HEK293T (cell line): ENCODE data around the gene ZBTB44.
"Not testable (repeated sequence)": the region's sequence is repeated elsewhere in the genome, so short reads cannot be mapped to it uniquely, and the experiment has no call there.

Experiments
- CTCF ChIA-PET: fragments of 350-600 bp; formaldehyde crosslinking; extraction: SDS; loops from one replicate; lab custom pipeline; 2021; ENCODE audit warnings: antibody characterized with exemption, inconsistent platforms; lab: Yijun Ruan, JAX
- POLR2A ChIA-PET: fragments of 350-600 bp; formaldehyde crosslinking; extraction: SDS; loops from one replicate; lab custom pipeline; 2020; ENCODE audit warnings: antibody characterized with exemption, inconsistent platforms; lab: Yijun Ruan, JAX
- DNase-seq: peaks from one replicate; pipeline ENCODE4 v3.0.0; 2012; ENCODE audit warnings: mixed read lengths; ENCODE audit errors: extremely low spot score
- ARNT ChIP-seq: fragments of 450-650 bp; IDR thresholded peaks from 2 replicates; pipeline ENCODE4 v1.6.1; 2017; ENCODE audit warnings: mild to moderate bottlenecking
- BHLHE40 ChIP-seq: fragments of 450-650 bp; IDR thresholded peaks from 2 replicates; pipeline ENCODE4 v1.6.1; 2016; ENCODE audit warnings: mild to moderate bottlenecking, moderate library complexity, borderline replicate concordance
- CTBP1 ChIP-seq: fragments of 450-650 bp; IDR thresholded peaks from 2 replicates; pipeline ENCODE4 v1.6.1; 2016; ENCODE audit warnings: borderline replicate concordance
- ELF4 ChIP-seq: fragments of 450-650 bp; IDR thresholded peaks from 2 replicates; pipeline ENCODE4 v1.6.1; 2017; ENCODE audit warnings: antibody characterized with exemption
- FOXA1 ChIP-seq: fragments of 450-650 bp; IDR thresholded peaks from 2 replicates; pipeline ENCODE4 v1.6.1; 2016; ENCODE audit warnings: mild to moderate bottlenecking
- FOXK2 ChIP-seq: fragments of 450-650 bp; IDR thresholded peaks from 2 replicates; pipeline ENCODE4 v1.6.1; 2016; ENCODE audit warnings: mild to moderate bottlenecking
- FOXM1 ChIP-seq: fragments of 450-650 bp; IDR thresholded peaks from 2 replicates; pipeline ENCODE4 v1.6.1; 2017; ENCODE audit warnings: mild to moderate bottlenecking, borderline replicate concordance
- HDGF ChIP-seq: fragments of 450-650 bp; IDR thresholded peaks from 2 replicates; pipeline ENCODE4 v1.6.1; 2017; ENCODE audit warnings: antibody characterized with exemption, borderline replicate concordance
- L3MBTL2 ChIP-seq: fragments of 450-650 bp; conservative IDR thresholded peaks from 2 replicates; pipeline ENCODE4 v1.6.1; 2016; ENCODE audit warnings: mild to moderate bottlenecking
- LEF1 ChIP-seq: fragments of 450-650 bp; IDR thresholded peaks from 2 replicates; pipeline ENCODE4 v1.6.1; 2017; ENCODE audit warnings: mild to moderate bottlenecking, borderline replicate concordance
- NFRKB ChIP-seq: fragments of 450-650 bp; IDR thresholded peaks from 2 replicates; pipeline ENCODE4 v1.6.1; 2016; ENCODE audit warnings: mild to moderate bottlenecking, moderate library complexity
- PKNOX1 ChIP-seq: fragments of 450-650 bp; IDR thresholded peaks from 2 replicates; pipeline ENCODE4 v1.6.1; 2016
- SP1 ChIP-seq: fragments of 450-650 bp; IDR thresholded peaks from 2 replicates; pipeline ENCODE4 v1.6.1; 2017
- SUZ12 ChIP-seq: fragments of 450-650 bp; IDR thresholded peaks from 2 replicates; pipeline ENCODE4 v1.6.1; 2016; ENCODE audit warnings: mild to moderate bottlenecking
- TARDBP ChIP-seq: fragments of 450-650 bp; IDR thresholded peaks from 2 replicates; pipeline ENCODE4 v1.6.1; 2016
- ZNF384 ChIP-seq: fragments of 450-650 bp; IDR thresholded peaks from 2 replicates; pipeline ENCODE4 v1.6.1; 2016

The ZBTB44 gene

GRCh38 chr11:130300567-130300966 is 14.2 kb downstream of the ZBTB44 start:
- CTCF ChIA-PET: no interaction called here
- no peak for TF ChIP-seq CTBP1
- no peak for TF ChIP-seq FOXK2
- TF ChIP-seq BHLHE40: no peak
- no peak for TF ChIP-seq FOXA1
- no peak for TF ChIP-seq LEF1
- TF ChIP-seq SP1: no peak
- TF ChIP-seq PKNOX1: no peak
- no peak for TF ChIP-seq FOXM1
- no peak for TF ChIP-seq ELF4
- TF ChIP-seq L3MBTL2: no peak
- no peak for TF ChIP-seq ZNF384
- TF ChIP-seq HDGF: no peak
- TF ChIP-seq SUZ12: no peak
- no peak for TF ChIP-seq TARDBP
- POLR2A ChIA-PET: no interaction called here
- DNase-seq: no peak

- POLR2A ChIA-PET: no interaction called here
- TF ChIP-seq ELF4 (no peak), SUZ12 (no peak), FOXK2 (no peak), FOXM1 (no peak), HDGF (no peak), NFRKB (no peak), SP1 (no peak), TARDBP (no peak), CTBP1 (no peak), PKNOX1 (no peak), BHLHE40 (no peak), ZNF384 (no peak), ARNT (no peak), LEF1 (no peak), FOXA1 (no peak), L3MBTL2 (no peak)
- DNase-seq: no peak
- CTCF ChIA-PET: no interaction called here
Observed at GRCh38 chr11:130299978-130300377, 14.7 kb downstream of the ZBTB44 start.

- POLR2A ChIA-PET: no interaction called here
- TF ChIP-seq L3MBTL2: no peak
- no peak for TF ChIP-seq SUZ12
- TF ChIP-seq LEF1: no peak
- TF ChIP-seq TARDBP: no peak
- TF ChIP-seq PKNOX1: no peak
- no peak for TF ChIP-seq ZNF384
- TF ChIP-seq BHLHE40: no peak
- TF ChIP-seq NFRKB: no peak
- no peak for TF ChIP-seq ARNT
- DNase-seq: no peak
- CTCF ChIA-PET: interaction anchor here (0.6 kb wide), 1 partner anchor 15 kb away, joined by 5 read pairs; no protein-coding TSS in a partner anchor
Observed at GRCh38 chr11:130295657-130296056, 19.1 kb downstream of the ZBTB44 start.

GRCh38 chr11:130282111-130282510 is 32.6 kb downstream of the ZBTB44 start:
- CTCF ChIA-PET: no interaction called here
- no peak for DNase-seq
- TF ChIP-seq SUZ12 (no peak), TARDBP (no peak), CTBP1 (no peak), HDGF (no peak), LEF1 (no peak), ARNT (no peak), FOXK2 (no peak), SP1 (no peak), NFRKB (no peak), ZNF384 (no peak), ELF4 (no peak)
- POLR2A ChIA-PET: no interaction called here

GRCh38 chr11:130281341-130281740 is 33.4 kb downstream of the ZBTB44 start:
- DNase-seq, CTCF ChIA-PET, POLR2A ChIA-PET: not testable (repeated sequence)

- no peak for DNase-seq
- TF ChIP-seq NFRKB: no peak
- no peak for TF ChIP-seq L3MBTL2
- no peak for TF ChIP-seq ELF4
- no peak for TF ChIP-seq SUZ12
- no peak for TF ChIP-seq SP1
- no peak for TF ChIP-seq FOXA1
- no peak for TF ChIP-seq LEF1
- TF ChIP-seq FOXM1: no peak
- TF ChIP-seq BHLHE40: no peak
- TF ChIP-seq CTBP1: no peak
- no peak for TF ChIP-seq ARNT
- no peak for TF ChIP-seq TARDBP
- no peak for TF ChIP-seq HDGF
- ChIA-PET CTCF (interaction anchor here (0.9 kb wide), 1 partner anchor 9 kb away, joined by 3 read pairs; no protein-coding TSS in a partner anchor), POLR2A (no interaction called here)
Observed at GRCh38 chr11:130279989-130280388, 34.7 kb downstream of the ZBTB44 start.

- POLR2A ChIA-PET: no interaction called here
- no peak for DNase-seq
- CTCF ChIA-PET: no interaction called here
- TF ChIP-seq HDGF (no peak), FOXA1 (no peak), ARNT (no peak), ELF4 (no peak), BHLHE40 (no peak), FOXK2 (no peak), L3MBTL2 (no peak)
Observed at GRCh38 chr11:130278745-130279144, 36.0 kb downstream of the ZBTB44 start.
